G401.6 (cell line): ENCODE data around the gene HDC.

Experiments used
- FAIRE-seq: peaks from 2 replicates; lab custom pipeline; 2012; peaks lifted over from hg19 to GRCh38; lab: Jason Lieb, UNC

The HDC gene

DNA sequence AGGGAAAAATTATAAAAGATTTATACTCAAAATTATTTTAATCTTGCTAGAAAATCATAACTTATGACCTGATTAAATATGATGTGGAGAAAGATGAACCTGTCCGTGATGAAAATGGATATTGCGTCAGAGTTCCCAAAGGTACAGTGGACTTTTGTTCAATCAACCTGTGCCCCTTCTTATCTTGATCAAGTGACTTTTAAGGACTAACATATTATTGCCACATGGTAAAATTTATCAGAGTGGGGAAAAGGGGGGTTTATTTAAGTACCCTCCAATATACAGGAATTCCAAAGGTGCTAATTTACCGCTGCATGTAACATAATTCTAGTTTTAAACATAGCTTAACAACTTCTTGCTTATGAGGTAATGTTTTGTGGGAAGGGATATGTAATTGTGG is 39.6 kb downstream of the HDC start:
- FAIRE-seq: no peak

DNA sequence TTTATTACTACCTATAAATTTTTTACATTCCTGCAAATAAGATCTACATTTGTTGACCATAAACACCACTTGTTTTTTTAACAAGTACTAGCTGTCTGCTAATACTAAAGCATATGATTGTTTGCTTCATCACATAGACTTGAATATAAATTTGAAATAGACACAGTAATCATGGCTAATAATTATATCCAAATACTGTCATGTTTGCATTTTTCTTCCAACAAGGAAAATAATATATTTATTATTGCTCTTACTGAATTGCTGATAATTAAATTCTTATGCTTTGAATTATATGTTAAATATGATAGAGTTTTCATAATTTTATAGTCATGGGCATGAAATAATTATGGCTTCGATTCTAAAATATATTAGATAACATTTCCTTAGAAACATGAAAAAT is 40.5 kb downstream of the HDC start:
- FAIRE-seq: no peak

DNA sequence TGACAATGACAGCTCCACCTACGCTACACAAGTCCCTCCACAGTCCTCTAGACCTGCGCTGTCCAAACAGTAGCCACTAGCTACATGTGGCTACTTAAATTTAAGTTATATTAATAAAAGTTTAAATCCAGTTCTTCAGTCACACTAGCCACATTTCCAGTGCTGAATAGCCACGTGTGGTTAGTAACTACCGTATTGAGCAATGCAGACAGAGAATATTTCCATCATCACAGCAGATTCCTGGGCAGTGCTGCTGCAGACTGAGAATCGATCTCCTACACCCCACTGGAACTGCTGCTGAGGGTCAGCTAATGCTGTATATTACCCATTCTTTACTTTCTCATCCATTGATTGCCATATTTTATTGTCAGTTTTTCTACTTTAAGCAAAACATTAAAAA is 40.9 kb downstream of the HDC start:
- no peak for FAIRE-seq

GRCh38 chr15:50222181-50222580 is 43.3 kb downstream of the HDC start:
- no peak for FAIRE-seq

GRCh38 chr15:50219820-50220219 is 45.7 kb downstream of the HDC start:
- no peak for FAIRE-seq

DNA sequence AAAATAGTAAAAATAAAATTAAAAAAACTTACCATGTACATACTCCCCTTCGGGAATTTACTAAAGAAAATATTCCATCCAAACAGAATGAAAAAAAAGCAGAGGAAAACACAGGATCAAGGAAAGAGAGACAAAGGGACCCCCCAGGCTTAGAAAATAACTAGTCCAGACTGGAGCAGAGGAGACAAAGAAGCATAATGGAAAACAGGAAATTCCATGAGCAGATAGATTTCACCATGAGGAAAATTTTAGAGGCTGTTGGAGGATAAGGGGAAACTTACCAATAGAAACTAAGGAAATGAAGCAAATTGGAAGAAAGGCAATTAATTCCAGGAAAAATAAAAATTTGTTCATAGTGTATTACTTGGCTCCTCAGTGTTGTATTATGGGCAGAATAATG is 46.8 kb downstream of the HDC start:
- no peak for FAIRE-seq

- no peak for FAIRE-seq
These were observed 47.2 kb downstream of the HDC start for GRCh38 chr15:50218291-50218690.

- no peak for FAIRE-seq
These were observed 54.9 kb downstream of the HDC start for GRCh38 chr15:50210462-50211157.

GRCh38 chr15:50209809-50210208 is 55.7 kb downstream of the HDC start:
- FAIRE-seq: no peak

DNA sequence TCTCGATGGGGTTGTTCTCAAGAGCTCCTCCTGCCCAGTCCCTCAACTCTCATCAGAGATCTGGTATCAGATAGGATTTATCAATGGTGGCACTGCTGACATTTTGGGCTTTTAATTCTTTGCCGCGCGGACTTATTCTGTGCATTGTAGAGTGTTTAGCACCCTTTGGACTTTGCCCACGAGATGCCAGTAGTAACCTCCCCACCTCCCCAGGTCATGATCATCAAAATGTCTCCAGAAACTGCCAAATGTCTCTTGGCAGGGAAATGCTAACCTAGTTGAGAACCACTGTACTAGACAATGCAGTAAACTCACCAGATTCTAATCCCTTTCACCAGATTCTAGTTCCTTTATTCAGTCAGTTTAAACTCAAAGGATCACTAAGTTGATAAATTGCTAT is 59.5 kb downstream of the HDC start:
- no peak for FAIRE-seq

- no peak for FAIRE-seq
These were observed 63.5 kb downstream of the HDC start for GRCh38 chr15:50202003-50202402.

DNA sequence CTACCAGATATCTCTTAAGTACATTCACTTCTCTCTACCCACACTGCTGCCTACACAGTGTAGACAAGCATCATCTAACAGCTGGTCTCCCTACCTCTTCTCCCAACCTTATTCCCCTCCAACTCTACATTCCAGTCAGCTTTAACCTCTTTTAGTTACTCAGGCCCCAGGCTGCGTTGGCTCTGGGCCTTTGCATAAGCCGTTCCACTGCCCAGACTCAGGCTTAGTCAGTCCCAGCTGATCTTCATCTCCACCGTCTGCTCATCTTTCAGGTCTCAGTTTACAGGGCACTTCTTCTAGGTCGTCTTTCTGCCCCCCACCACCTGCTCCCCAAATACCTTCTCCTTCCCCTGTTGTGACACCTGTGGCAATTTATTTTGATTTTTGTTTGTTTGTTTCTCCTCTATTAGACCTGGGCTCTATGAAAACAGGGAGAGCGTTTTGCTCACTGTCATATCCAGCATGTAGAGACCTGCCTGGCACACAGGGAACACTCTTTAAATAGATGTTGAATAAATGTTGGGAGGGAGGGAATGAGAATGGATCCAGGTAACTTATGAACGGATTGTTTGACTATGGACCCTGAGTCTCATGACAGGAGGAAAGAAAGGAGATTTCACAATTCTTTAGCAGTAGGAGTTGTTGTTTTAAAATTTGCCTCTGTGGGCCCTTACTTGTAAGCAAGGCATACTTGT is 72.5 kb downstream of the HDC start:
- FAIRE-seq: no peak

GRCh38 chr15:50192164-50192563 is 73.4 kb downstream of the HDC start:
- no peak for FAIRE-seq
